Activated CD4-positive, CD25-positive, alpha-beta regulatory T cell (primary cell): ENCODE results near the gene B4GALNT4.
"Not testable (repeated sequence)": the region's sequence is repeated elsewhere in the genome, so short reads cannot be mapped to it uniquely, and the experiment has no call there.

Experiments used
- DNase-seq, 4 experiments: peaks; one replicate each; lab custom pipeline; 2025; lab: John Stamatoyannopoulos, UW

B4GALNT4 gene

GRCh38 chr11:376531-377173 lies 7.4 kb downstream of the B4GALNT4 start:
- no peak for DNase-seq

GRCh38 chr11:377174-377865 lies 8.0 kb downstream of the B4GALNT4 start:
- DNase-seq, result no peak

GRCh38 chr11:377883-378500 lies 8.7 kb downstream of the B4GALNT4 start:
- DNase-seq, result no peak

- DNase-seq, result no peak
Observed at GRCh38 chr11:379205-380094, 10.2 kb downstream of the B4GALNT4 start.

GRCh38 chr11:380095-380480 lies 10.8 kb downstream of the B4GALNT4 start:
- DNase-seq, result no peak

GRCh38 chr11:380491-380890 lies 11.2 kb downstream of the B4GALNT4 start:
- DNase-seq, result no peak

GRCh38 chr11:380996-381395 lies 11.7 kb downstream of the B4GALNT4 start:
- no peak for DNase-seq

GRCh38 chr11:381501-382072 lies 12.3 kb downstream of the B4GALNT4 start:
- no peak for DNase-seq

- no peak for DNase-seq
Observed at GRCh38 chr11:382081-382629, 12.9 kb downstream of the B4GALNT4 start.

GRCh38 chr11:383431-383830 lies 14.1 kb downstream of the B4GALNT4 start:
- no peak for DNase-seq

- DNase-seq, result no peak
Observed at GRCh38 chr11:384511-384910, 15.2 kb downstream of the B4GALNT4 start.

- no peak for DNase-seq
Observed at GRCh38 chr11:385594-386351, 16.5 kb downstream of the B4GALNT4 start.

- DNase-seq, result no peak
Observed at GRCh38 chr11:386483-386882, 17.2 kb downstream of the B4GALNT4 start.

- DNase-seq, result no peak
Observed at GRCh38 chr11:387193-387793, 18.0 kb downstream of the B4GALNT4 start.

- not testable (repeated sequence) for DNase-seq
Observed at GRCh38 chr11:389369-389768, 20.1 kb downstream of the B4GALNT4 start.

GRCh38 chr11:390175-390574 lies 20.9 kb downstream of the B4GALNT4 start:
- DNase-seq, result no peak

- no peak for DNase-seq
Observed at GRCh38 chr11:391117-392017, 22.1 kb downstream of the B4GALNT4 start.

GRCh38 chr11:392102-392777 lies 22.9 kb downstream of the B4GALNT4 start:
- DNase-seq, result no peak
